H9 (cell line): ENCODE measurements around the gene ZBTB22. TPM values are rescaled to one million over a fixed set of nuclear protein-coding genes. Genes with fewer than 3 reads are reported as not detected.

Experiments
- DNase-seq: peaks from one replicate; pipeline ENCODE4 v3.0.0-alpha.2; 2017
- H2AFZ ChIP-seq: one replicate; pipeline ENCODE4 v1.6.1; 2013; ENCODE audit warnings: mild to moderate bottlenecking, low read length, control low read depth, moderate library complexity
- H2AK5ac ChIP-seq: 2 replicates; pipeline ENCODE4 v1.6.1; 2013; ENCODE audit warnings: low read length, control low read depth, mixed read lengths; ENCODE audit not compliant: insufficient read length
- H2BK120ac ChIP-seq: one replicate; pipeline ENCODE4 v1.6.1; 2013; ENCODE audit warnings: low read depth, mild to moderate bottlenecking, low read length, control low read depth, inconsistent platforms; ENCODE audit not compliant: poor library complexity, severe bottlenecking
- H2BK12ac ChIP-seq: 2 replicates; pipeline ENCODE4 v1.6.1; 2013; ENCODE audit warnings: low read length, control low read depth, mixed read lengths, low read depth; ENCODE audit not compliant: insufficient read length
- H2BK15ac ChIP-seq: 2 replicates; pipeline ENCODE4 v1.6.1; 2013; ENCODE audit warnings: low read depth, low read length, control low read depth
- H2BK20ac ChIP-seq: one replicate; pipeline ENCODE4 v1.6.1; 2013; ENCODE audit warnings: low read depth, mild to moderate bottlenecking, low read length, control low read depth, inconsistent platforms; ENCODE audit not compliant: poor library complexity, severe bottlenecking
- H2BK5ac ChIP-seq: 2 replicates; pipeline ENCODE4 v1.6.1; 2013; ENCODE audit warnings: low read length, control low read depth, mixed read lengths; ENCODE audit not compliant: insufficient read length
- H3K14ac ChIP-seq: 2 replicates; pipeline ENCODE4 v1.6.1; 2013; ENCODE audit warnings: low read length, control low read depth; ENCODE audit not compliant: insufficient read depth
- H3K18ac ChIP-seq: 2 replicates; pipeline ENCODE4 v1.6.1; 2013; ENCODE audit warnings: low read depth, mild to moderate bottlenecking, mixed read lengths, low read length, control low read depth; ENCODE audit not compliant: insufficient read length
- H3K23ac ChIP-seq: 2 replicates; pipeline ENCODE4 v1.6.1; 2013; ENCODE audit warnings: low read length, control low read depth, mixed read lengths, low read depth; ENCODE audit not compliant: insufficient read length
- H3K23me2 ChIP-seq: 2 replicates; pipeline ENCODE4 v1.6.1; 2013; ENCODE audit warnings: low read depth, mild to moderate bottlenecking, mixed read lengths, low read length, control low read depth; ENCODE audit not compliant: insufficient read length, poor library complexity, severe bottlenecking
- H3K27ac ChIP-seq: 2 replicates; pipeline ENCODE4 v1.5.1; 2013; ENCODE audit warnings: low read length, control low read depth, mixed read lengths, low read depth; ENCODE audit not compliant: insufficient read length
- H3K27me3 ChIP-seq: 2 replicates; pipeline ENCODE4 v1.6.1; 2013; ENCODE audit warnings: low read length, control low read depth, inconsistent platforms; ENCODE audit not compliant: insufficient read depth
- H3K4ac ChIP-seq: 2 replicates; pipeline ENCODE4 v1.6.1; 2013; ENCODE audit warnings: low read depth, mild to moderate bottlenecking, control low read depth, inconsistent platforms, low read length, moderate library complexity
- H3K4me1 ChIP-seq: 2 replicates; pipeline ENCODE4 v1.6.1; 2013; ENCODE audit warnings: low read length, control low read depth, inconsistent platforms; ENCODE audit not compliant: insufficient read depth
- H3K4me2 ChIP-seq: 2 replicates; pipeline ENCODE4 v1.6.1; 2013; ENCODE audit warnings: low read length, control low read depth, mixed read lengths; ENCODE audit not compliant: insufficient read length, insufficient read depth
- H3K56ac ChIP-seq: 2 replicates; pipeline ENCODE4 v1.6.1; 2013; ENCODE audit warnings: low read depth, mild to moderate bottlenecking, mixed read lengths, low read length, control low read depth; ENCODE audit not compliant: insufficient read length
- H3K79me1 ChIP-seq: 2 replicates; pipeline ENCODE4 v1.6.1; 2013; ENCODE audit warnings: low read depth, mild to moderate bottlenecking, moderate library complexity, low read length, control low read depth, inconsistent platforms; ENCODE audit not compliant: insufficient read depth, poor library complexity, severe bottlenecking
- H3K79me2 ChIP-seq: 2 replicates; pipeline ENCODE4 v1.6.1; 2013; ENCODE audit warnings: low read length, control low read depth, inconsistent platforms; ENCODE audit not compliant: insufficient read depth
- H3K9ac ChIP-seq: 2 replicates; pipeline ENCODE4 v1.6.1; 2013; ENCODE audit warnings: low read length, control low read depth, mixed read lengths; ENCODE audit not compliant: insufficient read length; ENCODE audit errors: extremely low read depth
- H3K9me3 ChIP-seq: one replicate; pipeline ENCODE4 v1.6.1; 2013; ENCODE audit warnings: low read depth, low read length, inconsistent platforms; ENCODE audit not compliant: control insufficient read depth
- H3T11ph ChIP-seq: one replicate; pipeline ENCODE4 v1.6.1; 2013; ENCODE audit warnings: mild to moderate bottlenecking, low read length, control low read depth, inconsistent platforms
- H4K20me1 ChIP-seq: one replicate; pipeline ENCODE4 v1.6.1; 2013; ENCODE audit not compliant: control insufficient read depth, insufficient read length, insufficient read depth
- H4K5ac ChIP-seq: 2 replicates; pipeline ENCODE4 v1.6.1; 2013; ENCODE audit warnings: low read depth, mild to moderate bottlenecking, mixed read lengths, low read length, control low read depth; ENCODE audit not compliant: insufficient read length
- H4K8ac ChIP-seq: replicated peaks from 2 replicates; pipeline ENCODE4 v1.6.1; 2013; ENCODE audit warnings: low read length, control low read depth, mixed read lengths, low read depth; ENCODE audit not compliant: insufficient read length
- H4K91ac ChIP-seq: 2 replicates; pipeline ENCODE4 v1.6.1; 2013; ENCODE audit warnings: low read depth, mild to moderate bottlenecking, moderate library complexity, mixed read lengths, low read length, control low read depth; ENCODE audit not compliant: insufficient read length
- H3K27ac Mint-ChIP-seq, 3 experiments: 2 replicates in 2 of 3; 3 replicates in 1 of 3; pipeline ENCODE4 v1.8.0; 2020 to 2021; ENCODE audit warnings: mixed read lengths in 3 of 3, mild to moderate bottlenecking in 1 of 3, moderate library complexity in 1 of 3
- H3K27me3 Mint-ChIP-seq: 2 replicates; pipeline ENCODE4 v1.8.0; 2021; ENCODE audit warnings: low read depth, mild to moderate bottlenecking, moderate library complexity, mixed read lengths
- H3K36me3 Mint-ChIP-seq, 3 experiments: 2 replicates in 2 of 3; 3 replicates in 1 of 3; pipeline ENCODE4 v1.8.0; 2020 to 2021; ENCODE audit warnings: low read depth in 3 of 3, mixed read lengths in 3 of 3; ENCODE audit not compliant: insufficient read depth in 1 of 3
- H3K4me1 Mint-ChIP-seq, 2 experiments: 2 replicates each; pipeline ENCODE4 v1.8.0; 2020; ENCODE audit warnings: mixed read lengths in 2 of 2
- H3K4me3 Mint-ChIP-seq, 2 experiments: 2 replicates in 1 of 2; 3 replicates in 1 of 2; pipeline ENCODE4 v1.8.0; 2020 to 2021; ENCODE audit warnings: mild to moderate bottlenecking in 2 of 2, mixed read lengths in 2 of 2, moderate library complexity in 1 of 2
- H3K9me3 Mint-ChIP-seq, 2 experiments: 2 replicates in 1 of 2; 3 replicates in 1 of 2; pipeline ENCODE4 v1.8.0; 2020; ENCODE audit warnings: mild to moderate bottlenecking in 2 of 2, mixed read lengths in 2 of 2, moderate library complexity in 1 of 2
- WGBS: extraction: QIAGEN DNeasy Blood & Tissue Kit; methylation state at CpG from one replicate; pipeline ENCODE4 v1.1.7; 2013; ENCODE audit warnings: missing lambda C conversion rate, low lambda C conversion rate, mixed read lengths; ENCODE audit not compliant: insufficient read length; ENCODE audit errors: extremely low coverage; 5-methylcytosine and 5-hydroxymethylcytosine counted together
- total RNA-seq: library from RNA; stranded (reverse); gene quantifications from 2 replicates; pipeline ENCODE4 v1.2.1, GENCODE V29; 2021
- TF ChIP-seq, protein P1 (sequence below): fragments of 200-600 bp; sonication (generic); conservative IDR thresholded peaks from 3 replicates; pipeline ENCODE4 v1.8.0; 2021; ENCODE audit warnings: antibody characterized with exemption, mild to moderate bottlenecking

Gene ZBTB22
- total RNA-seq, 1 experiment from 2014 or later: 8.1 TPM

DNA sequence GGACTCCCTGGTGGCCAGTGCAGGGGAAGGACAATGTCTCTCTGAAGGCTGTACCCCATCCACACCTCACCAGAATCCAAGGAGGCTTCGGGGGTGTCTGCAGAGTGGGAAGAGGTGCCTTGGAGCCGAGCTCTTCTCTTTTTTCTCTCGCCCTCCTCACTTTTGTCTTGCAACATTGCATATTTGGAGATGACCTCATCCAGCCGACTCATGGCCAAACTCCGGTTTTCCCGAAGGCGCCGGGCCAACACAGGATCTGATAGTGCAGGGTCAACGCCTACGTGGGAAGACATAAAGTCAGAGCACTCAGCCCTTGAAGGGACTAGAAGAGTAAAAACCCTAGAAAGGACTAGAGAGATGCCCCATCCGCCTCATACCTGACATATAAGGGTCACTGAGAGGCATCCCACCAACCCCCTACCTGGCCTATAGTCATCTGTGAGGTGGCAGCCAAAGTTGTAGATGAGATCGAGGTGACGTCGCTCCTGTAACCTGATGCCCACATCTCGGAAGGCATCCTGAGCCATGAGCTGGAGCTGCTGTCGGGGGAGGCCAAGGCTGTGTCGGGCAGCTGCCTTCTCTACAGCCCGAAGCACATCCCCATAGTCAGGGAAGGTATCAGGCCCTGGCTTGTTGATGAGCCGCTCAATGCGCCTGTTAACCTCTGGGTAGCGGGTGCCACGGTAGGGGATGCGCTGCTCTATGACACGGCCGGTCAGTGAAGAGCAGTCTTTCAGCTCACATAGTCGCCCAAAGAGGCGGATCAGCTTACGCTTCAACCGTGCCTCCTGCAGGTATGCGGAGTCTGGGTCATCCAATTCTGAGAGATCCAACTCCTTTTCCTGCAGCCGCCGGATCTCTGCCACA, 3.0 kb upstream of the ZBTB22 start:
- no peak overlapping the region for H4K8ac ChIP-seq
- H3K4ac ChIP-seq: no peak overlapping the region
- no peaks in the 10 kb centered on the region for H3K27me3 ChIP-seq
- peaks cover 9% of the 10 kb centered on the region; the same call in 1 of the 2 replicates for H3K4me1 ChIP-seq
- TF ChIP-seq, protein P1, sequence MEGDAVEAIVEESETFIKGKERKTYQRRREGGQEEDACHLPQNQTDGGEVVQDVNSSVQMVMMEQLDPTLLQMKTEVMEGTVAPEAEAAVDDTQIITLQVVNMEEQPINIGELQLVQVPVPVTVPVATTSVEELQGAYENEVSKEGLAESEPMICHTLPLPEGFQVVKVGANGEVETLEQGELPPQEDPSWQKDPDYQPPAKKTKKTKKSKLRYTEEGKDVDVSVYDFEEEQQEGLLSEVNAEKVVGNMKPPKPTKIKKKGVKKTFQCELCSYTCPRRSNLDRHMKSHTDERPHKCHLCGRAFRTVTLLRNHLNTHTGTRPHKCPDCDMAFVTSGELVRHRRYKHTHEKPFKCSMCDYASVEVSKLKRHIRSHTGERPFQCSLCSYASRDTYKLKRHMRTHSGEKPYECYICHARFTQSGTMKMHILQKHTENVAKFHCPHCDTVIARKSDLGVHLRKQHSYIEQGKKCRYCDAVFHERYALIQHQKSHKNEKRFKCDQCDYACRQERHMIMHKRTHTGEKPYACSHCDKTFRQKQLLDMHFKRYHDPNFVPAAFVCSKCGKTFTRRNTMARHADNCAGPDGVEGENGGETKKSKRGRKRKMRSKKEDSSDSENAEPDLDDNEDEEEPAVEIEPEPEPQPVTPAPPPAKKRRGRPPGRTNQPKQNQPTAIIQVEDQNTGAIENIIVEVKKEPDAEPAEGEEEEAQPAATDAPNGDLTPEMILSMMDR: no peak
- peaks cover 0 to 3% of the 10 kb centered on the region in 2 experiments; a peak in 3 of 5 replicates for H3K9me3 Mint-ChIP-seq
- H3K23ac ChIP-seq: no peak overlapping the region
- no peak overlapping the region for H2BK15ac ChIP-seq
- no peak overlapping the region for H3K18ac ChIP-seq
- peaks cover 18% of the 10 kb centered on the region for H3K23me2 ChIP-seq
- H3K9ac ChIP-seq: no peak overlapping the region
- H2BK5ac ChIP-seq: no peak overlapping the region
- no CpG with 5 or more reads among the region's 32 CpGs for WGBS
- H4K20me1 ChIP-seq: no peaks in the 10 kb centered on the region
- DNase-seq: peak; percentile 62
- H3K79me1 ChIP-seq: peaks cover 7% of the 10 kb centered on the region
- H3K27me3 Mint-ChIP-seq: no peaks in the 10 kb centered on the region; the same call in 1 of the 2 replicates
- H3K56ac ChIP-seq: no peak overlapping the region
- H4K91ac ChIP-seq: no peak overlapping the region
- no peak overlapping the region for H2AK5ac ChIP-seq
- H3T11ph ChIP-seq: no peak overlapping the region
- no peak overlapping the region for H2AFZ ChIP-seq
- no peak overlapping the region for H4K5ac ChIP-seq
- H3K4me3 Mint-ChIP-seq: peak overlapping the region; percentile 95 to 100
- peak overlapping the region; percentile 40 to 66 (median 53); a peak in 4 of 7 replicates for H3K27ac Mint-ChIP-seq
- no peak overlapping the region for H3K27ac ChIP-seq
- no peak overlapping the region for H3K14ac ChIP-seq
- H3K4me2 ChIP-seq: peak overlapping the region; percentile 94
- H3K9me3 ChIP-seq: no peaks in the 10 kb centered on the region
- peaks cover 28 to 43% (median 42%) of the 10 kb centered on the region in 3 experiments for H3K36me3 Mint-ChIP-seq
- H2BK120ac ChIP-seq: no peak overlapping the region
- H3K4me1 Mint-ChIP-seq: peaks cover 56 to 61% of the 10 kb centered on the region in 2 experiments
- H3K79me2 ChIP-seq: peaks cover 8% of the 10 kb centered on the region; the same call in 1 of the 2 replicates
- H2BK12ac ChIP-seq: no peak overlapping the region
- H2BK20ac ChIP-seq: no peak overlapping the region
